Measurements from ENCODE around the gene SOX18.
"Not testable (repeated sequence)": the region's sequence is repeated elsewhere in the genome, so short reads cannot be mapped to it uniquely, and the experiment has no call there.

The SOX18 gene

GRCh38 chr20:64049060-64049877 lies at the start of gene SOX18:
SOX18 (minus strand) TSS chr20:64049639; CDS start chr20:64049516, 123 bp downstream.
- no peak for DNase-seq

DNA sequence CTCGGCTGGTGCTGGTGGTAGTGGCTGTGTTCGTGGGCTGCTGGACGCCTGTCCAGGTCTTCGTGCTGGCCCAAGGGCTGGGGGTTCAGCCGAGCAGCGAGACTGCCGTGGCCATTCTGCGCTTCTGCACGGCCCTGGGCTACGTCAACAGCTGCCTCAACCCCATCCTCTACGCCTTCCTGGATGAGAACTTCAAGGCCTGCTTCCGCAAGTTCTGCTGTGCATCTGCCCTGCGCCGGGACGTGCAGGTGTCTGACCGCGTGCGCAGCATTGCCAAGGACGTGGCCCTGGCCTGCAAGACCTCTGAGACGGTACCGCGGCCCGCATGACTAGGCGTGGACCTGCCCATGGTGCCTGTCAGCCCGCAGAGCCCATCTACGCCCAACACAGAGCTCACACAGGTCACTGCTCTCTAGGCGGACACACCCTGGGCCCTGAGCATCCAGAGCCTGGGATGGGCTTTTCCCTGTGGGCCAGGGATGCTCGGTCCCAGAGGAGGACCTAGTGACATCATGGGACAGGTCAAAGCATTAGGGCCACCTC lies 49.1 kb upstream of the SOX18 start:
- no peak for DNase-seq

DNA sequence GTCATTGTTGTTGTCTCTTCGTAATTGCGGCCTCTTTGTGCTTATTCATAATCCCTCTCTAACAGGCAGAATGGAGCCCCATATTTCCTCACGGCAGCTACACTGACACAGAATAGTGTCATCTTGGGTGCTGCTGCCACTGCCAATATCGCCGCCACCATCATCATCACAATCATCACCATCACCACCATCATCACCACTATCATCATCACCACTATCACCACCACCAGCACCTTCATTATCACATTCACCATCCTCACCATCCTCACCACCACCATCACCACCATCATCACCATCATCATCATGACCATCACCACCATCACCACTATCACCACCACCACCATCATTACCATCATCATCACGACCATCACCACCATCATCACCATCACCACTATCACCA lies 47.1 kb upstream of the SOX18 start:
- DNase-seq = no peak

GRCh38 chr20:64095927-64096326 lies 46.5 kb upstream of the SOX18 start:
- no peak for DNase-seq

DNA sequence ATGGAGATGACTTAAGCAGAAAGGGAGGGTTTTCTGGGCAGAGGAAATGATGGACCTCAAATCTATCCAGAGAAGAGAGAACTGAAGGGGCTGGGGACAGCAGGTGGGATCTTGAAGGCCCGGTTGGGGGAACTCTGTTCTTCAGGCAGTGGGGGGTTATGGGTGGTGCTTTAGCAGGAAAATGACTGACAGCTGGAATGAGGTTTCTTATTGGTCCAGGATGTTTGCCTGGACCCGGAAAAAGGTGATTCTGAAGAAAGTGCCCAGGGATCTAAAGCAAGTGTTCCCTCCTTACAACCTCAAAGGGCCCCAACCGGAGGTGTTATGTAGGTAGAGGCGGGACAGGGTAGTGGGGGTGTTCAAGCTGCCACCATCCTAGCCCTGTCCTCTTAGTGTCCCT lies 46.0 kb upstream of the SOX18 start:
- DNase-seq = no peak

DNA sequence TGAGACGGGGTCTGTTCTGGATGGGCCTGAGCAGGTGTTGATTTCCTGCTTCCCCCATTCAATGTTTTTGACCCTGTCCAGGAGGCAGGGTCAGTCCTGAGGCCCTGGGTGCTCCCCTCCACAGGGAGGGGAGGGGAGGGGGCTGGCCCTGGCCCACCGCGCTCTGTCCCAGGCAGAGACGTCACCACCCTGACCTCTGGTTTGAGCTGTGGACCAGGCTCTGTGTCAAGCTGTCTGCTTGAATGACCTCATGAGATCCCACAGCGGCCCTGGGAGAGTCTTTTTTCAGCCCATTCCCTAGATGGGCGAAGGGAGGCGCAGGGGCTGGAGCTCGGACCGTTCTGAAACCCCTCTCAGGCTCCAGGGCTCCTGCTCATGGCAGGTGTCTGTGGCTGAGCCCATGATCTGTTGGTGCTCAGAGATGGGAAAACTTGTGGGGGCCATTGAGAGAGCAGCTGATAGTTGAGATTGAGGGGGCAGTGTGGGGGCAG lies 43.6 kb upstream of the SOX18 start:
- DNase-seq = no peak

GRCh38 chr20:64092258-64093012 lies 43.0 kb upstream of the SOX18 start:
- no peak for DNase-seq

- no peak for DNase-seq
Observed at GRCh38 chr20:64091770-64092169, 42.3 kb upstream of the SOX18 start.

GRCh38 chr20:64091340-64091739 lies 41.9 kb upstream of the SOX18 start:
- DNase-seq = no peak

DNA sequence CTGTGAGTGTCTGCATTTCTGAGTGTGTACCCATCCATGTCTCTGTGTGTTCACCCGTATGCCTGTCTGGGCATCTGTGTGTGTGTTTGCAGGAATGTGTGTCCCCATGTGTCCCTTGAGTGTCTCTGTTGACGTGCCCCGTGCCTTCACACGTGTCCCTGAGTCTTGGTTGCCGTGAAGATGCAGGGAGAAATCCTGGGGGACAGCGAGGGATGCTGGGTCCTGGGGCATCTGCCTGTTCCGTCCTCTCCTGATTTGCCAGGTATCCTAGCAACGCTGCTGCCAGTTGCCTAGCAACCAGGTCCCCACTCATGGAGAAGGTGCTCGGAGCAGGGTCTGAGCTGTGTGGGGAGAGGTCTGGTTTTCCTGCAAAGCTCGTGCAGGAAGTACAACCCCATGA lies 40.7 kb upstream of the SOX18 start:
- peak; percentile 21 for DNase-seq

DNA sequence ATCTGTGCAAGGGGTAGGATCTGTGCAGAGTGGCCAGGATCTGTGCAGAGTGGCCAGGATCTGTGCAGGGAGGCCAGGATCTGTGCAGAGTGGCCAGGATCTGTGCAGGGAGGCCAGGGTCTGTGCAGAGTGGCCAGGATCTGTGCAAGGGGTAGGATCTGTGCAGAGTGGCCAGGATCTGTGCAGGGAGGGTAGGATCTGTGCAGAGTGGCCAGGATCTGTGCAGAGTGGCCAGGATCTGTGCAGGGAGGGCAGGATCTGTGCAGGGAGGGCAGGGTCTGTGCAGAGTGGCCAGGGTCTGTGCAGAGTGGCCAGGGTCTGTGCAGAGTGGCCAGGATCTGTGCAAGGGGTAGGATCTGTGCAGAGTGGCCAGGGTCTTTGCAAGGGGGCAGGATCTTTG lies 39.1 kb upstream of the SOX18 start:
- not testable (repeated sequence) for DNase-seq

DNA sequence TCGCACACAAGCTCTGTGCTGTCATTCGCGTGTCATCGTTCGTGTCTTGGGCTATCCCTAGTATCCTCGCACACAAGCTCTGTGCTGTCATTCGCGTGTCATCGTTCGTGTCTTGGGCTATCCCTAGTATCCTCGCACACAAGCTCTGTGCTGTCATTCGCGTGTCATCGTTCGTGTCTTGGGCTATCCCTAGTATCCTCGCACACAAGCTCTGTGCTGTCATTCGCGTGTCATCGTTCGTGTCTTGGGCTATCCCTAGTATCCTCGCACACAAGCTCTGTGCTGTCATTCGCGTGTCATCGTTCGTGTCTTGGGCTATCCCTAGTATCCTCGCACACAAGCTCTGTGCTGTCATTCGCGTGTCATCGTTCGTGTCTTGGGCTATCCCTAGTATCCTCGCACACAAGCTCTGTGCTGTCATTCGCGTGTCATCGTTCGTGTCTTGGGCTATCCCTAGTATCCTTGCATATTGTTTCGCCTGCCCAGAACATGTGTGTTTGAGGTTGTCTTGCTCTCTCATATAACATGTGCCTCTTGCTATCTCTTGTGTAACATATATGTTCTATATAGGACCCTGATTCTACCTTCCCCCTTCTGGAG lies 37.9 kb upstream of the SOX18 start:
- DNase-seq = not testable (repeated sequence)

DNA sequence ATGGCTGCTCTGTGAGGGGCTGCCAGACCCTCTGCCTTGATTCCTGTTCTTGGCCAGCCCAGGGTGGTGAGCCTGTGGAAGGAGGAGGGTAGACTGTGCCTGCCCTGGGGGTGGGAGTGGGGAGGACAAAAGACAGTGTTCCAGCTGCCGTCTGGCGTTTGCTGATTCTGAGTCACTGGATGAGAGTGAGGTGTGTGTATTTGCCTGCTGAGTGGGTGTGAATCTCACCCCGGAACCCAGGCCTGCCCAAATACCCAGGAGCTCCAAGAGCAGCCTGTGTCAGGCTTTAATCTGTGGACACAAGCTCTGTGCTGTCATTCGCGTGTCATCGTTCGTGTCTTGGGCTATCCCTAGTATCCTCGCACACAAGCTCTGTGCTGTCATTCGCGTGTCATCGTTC lies 37.4 kb upstream of the SOX18 start:
- DNase-seq = no peak

DNA sequence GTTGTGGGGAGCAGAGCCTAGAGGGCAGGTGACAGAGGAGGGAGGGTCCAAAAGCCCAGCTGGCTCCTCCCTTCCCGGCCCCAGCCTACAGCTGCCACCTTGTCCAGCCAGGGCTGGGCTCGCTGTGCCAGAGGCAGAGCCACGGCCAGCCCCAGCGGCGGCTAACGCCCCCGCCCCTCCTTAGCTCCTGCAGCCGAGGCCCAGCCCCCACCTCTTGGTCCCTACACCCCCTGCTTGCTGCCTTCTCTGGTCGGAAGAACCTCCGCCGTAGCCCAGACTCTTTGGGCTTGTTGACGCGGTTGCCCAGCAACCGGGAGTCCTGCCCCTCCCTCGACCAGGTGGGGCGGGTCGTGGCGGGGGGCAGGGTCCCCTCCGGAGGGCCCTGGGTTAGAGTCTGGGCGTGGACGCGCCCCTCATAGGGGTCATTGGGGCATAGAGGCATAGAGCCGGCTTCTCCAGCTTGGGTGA lies 35.3 kb upstream of the SOX18 start:
- peak; percentile 44 for DNase-seq

DNA sequence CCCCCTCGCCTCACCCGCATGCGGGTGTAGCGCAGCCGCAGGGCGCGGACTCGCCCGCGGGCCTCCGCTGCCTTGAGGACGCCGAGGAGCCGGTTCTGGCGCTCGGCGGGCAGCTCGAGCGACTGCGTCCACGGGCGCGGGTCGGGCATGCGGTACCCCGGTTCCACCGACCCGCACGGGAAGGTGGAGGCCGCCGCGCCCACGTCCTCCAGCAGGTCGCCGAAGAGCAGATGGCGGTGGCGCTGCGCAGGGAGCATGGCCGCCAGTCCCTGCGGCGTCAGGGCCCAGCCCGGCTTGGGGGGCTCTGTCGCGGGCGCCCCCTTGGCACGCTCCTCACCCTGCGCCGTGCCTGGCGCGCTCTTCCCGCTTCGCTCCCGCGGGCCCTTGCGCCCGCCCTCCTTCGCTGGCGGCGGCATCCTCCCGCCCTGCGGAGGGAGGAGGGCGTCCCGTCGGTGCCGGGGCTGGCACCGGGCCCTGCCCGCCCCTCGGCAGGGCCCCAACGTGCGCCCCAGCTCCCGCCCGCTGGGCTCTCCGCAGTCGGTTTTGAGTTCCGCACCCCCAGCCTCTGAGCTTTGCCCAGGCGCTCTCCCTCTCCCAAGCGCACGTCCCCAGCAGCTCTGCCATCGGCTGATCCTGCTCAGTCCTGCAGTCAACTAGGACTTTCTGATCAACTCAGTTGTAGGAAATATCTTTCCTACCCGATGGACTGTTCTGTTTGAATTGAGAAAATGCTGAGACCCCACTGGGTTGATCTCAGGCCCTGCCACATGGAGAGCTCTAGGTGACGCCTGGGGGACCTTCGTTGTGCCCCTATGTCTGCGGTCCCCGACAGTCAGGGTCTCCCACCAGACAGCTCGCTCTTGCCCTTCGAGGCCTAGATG lies 34.6 kb upstream of the SOX18 start, which contains the start of gene LKAAEAR1:
LKAAEAR1 (minus strand) TSS at position 595 of the 881 bp plus-strand sequence; CDS start at position 416, 179 bp downstream.
- DNase-seq = no peak

DNA sequence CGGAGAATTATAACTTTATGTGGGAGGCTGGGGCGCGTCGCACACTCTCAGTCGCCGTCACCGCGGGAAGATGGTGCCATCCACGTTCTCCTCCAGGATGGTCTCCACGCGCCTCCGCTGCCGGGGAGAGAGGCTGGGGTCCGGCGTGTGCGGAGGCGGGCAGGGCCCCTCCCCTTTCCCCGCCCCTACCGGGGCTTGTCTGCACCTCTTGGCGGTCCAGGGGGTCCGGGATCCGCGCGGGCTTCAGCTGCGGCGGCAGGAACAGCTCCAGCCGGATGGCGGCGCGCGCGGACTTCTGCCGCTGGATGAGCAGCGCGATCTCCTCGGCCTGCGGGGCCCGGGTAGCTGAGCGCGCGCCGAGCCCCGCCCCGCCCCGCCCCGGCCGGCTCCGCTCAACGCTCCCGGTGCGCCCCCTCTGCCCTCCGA lies 34.0 kb upstream of the SOX18 start:
- DNase-seq = peak; percentile 75

- DNase-seq = no peak
Observed at GRCh38 chr20:64082820-64083377, 33.5 kb upstream of the SOX18 start.

- DNase-seq = no peak
Observed at GRCh38 chr20:64082126-64082731, 32.8 kb upstream of the SOX18 start.

- DNase-seq = no peak
Observed at GRCh38 chr20:64081624-64081964, 32.2 kb upstream of the SOX18 start.

GRCh38 chr20:64080813-64081623 lies 31.6 kb upstream of the SOX18 start:
- no peak for DNase-seq
